GM12873 (cell line): ENCODE measurements around the gene MYO1B.
A peak's percentile ranks its signal among the peaks of the same experiment; 100 is the strongest.

Source experiments
- CTCF ChIP-seq: IDR thresholded peaks from 2 replicates; pipeline ENCODE4 v1.5.1; 2012; ENCODE audit warnings: low read depth, mild to moderate bottlenecking, moderate library complexity, low read length, control low read depth; ENCODE audit not compliant: insufficient read depth; ENCODE audit errors: missing control alignments

The MYO1B gene

GRCh38 chr2:191296083-191297006, 51.1 kb downstream of the MYO1B start:
- TF ChIP-seq CTCF, result no peak

- no peak for TF ChIP-seq CTCF
These were observed 51.8 kb downstream of the MYO1B start for GRCh38 chr2:191297033-191297432.

DNA sequence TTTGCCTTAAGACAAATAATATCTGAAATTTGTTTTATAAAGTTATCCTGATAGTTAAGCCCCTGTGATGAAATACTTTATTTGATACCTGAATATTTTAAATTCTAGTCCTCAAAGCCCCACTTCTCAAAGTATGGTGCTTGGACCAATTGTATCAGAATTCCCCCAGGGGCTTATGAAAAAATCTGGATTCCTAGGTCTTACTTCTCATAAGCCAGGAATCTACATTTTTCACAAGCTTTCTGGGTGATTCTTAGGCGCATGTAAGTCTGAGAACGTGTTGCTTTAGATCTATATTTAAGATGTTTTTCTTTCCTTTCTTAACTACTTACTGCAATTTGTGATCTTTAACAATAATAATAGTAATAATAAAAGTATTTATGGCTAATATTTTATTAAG, 53.1 kb downstream of the MYO1B start:
- TF ChIP-seq CTCF, result no peak

- peak; percentile 4 for TF ChIP-seq CTCF
These were observed 53.8 kb downstream of the MYO1B start for GRCh38 chr2:191299010-191299409.

- no peak for TF ChIP-seq CTCF
These were observed 54.7 kb downstream of the MYO1B start for GRCh38 chr2:191299866-191300265.

GRCh38 chr2:191301971-191302370, 56.8 kb downstream of the MYO1B start:
- no peak for TF ChIP-seq CTCF

GRCh38 chr2:191302459-191303139, 57.4 kb downstream of the MYO1B start:
- peak; percentile 55 for TF ChIP-seq CTCF
